ENCODE results near the gene NCOR2.

NCOR2 gene

DNA sequence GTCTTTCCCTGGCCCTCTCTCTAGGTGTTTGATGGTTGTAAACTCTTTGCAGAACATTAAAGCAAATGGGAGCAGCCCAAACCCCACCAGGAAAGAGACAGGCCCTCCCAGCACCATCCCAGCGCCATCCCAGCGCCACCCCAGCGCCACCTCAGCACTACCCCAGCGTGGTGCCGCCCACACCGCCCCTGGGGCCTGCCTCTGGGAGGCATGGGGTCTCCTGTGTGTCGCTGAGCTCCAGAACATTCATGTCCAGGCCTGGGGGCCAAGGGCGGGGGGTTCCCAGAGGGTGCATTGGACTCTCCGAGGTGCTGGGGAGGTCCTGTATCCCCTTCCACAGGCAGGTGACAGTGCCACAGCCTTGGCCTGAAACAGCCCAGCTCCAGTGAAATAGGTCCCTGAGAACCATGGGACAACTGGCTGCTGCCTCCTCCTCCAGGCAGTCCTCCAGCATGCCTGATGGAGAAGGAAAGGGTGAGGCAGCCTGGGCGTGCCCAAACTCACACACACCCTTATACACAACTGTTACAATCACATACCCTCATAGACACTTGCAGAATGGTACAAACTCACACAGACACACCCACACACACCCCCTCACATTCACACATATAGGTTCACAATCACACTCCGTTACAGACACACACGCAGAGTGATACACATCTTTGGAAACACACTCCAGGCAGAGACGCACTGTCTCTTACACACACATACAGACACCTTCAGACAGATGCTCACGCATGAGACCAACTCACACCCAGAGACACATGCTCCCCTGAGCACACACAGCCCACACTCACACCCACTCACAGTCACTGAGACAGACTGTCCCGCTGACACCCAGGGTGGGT lies 44.4 kb upstream of the NCOR2 start:
- TF ChIP-seq ARNTL (CRISPR knock-in tag; IDR thresholded peaks at IDR 0.05; ENCODE audit: borderline replicate concordance, low read depth) (no peak), ESRRG (CRISPR knock-in tag; IDR thresholded peaks at IDR 0.05) (no peak), SNAI2 (CRISPR knock-in tag; IDR thresholded peaks at IDR 0.05) (no peak), ZFP3 (CRISPR knock-in tag; IDR thresholded peaks at IDR 0.05) (no peak), ZNF70 (CRISPR knock-in tag; IDR thresholded peaks at IDR 0.05) (no peak), ZNF8 (CRISPR knock-in tag; IDR thresholded peaks at IDR 0.05) (no peak)
- TF ChIP-seq, protein P1, sequence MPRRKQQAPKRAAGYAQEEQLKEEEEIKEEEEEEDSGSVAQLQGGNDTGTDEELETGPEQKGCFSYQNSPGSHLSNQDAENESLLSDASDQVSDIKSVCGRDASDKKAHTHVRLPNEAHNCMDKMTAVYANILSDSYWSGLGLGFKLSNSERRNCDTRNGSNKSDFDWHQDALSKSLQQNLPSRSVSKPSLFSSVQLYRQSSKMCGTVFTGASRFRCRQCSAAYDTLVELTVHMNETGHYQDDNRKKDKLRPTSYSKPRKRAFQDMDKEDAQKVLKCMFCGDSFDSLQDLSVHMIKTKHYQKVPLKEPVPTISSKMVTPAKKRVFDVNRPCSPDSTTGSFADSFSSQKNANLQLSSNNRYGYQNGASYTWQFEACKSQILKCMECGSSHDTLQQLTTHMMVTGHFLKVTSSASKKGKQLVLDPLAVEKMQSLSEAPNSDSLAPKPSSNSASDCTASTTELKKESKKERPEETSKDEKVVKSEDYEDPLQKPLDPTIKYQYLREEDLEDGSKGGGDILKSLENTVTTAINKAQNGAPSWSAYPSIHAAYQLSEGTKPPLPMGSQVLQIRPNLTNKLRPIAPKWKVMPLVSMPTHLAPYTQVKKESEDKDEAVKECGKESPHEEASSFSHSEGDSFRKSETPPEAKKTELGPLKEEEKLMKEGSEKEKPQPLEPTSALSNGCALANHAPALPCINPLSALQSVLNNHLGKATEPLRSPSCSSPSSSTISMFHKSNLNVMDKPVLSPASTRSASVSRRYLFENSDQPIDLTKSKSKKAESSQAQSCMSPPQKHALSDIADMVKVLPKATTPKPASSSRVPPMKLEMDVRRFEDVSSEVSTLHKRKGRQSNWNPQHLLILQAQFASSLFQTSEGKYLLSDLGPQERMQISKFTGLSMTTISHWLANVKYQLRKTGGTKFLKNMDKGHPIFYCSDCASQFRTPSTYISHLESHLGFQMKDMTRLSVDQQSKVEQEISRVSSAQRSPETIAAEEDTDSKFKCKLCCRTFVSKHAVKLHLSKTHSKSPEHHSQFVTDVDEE (CRISPR knock-in tag; IDR thresholded peaks at IDR 0.05) = no peak
- no peak for ATAC-seq

DNA sequence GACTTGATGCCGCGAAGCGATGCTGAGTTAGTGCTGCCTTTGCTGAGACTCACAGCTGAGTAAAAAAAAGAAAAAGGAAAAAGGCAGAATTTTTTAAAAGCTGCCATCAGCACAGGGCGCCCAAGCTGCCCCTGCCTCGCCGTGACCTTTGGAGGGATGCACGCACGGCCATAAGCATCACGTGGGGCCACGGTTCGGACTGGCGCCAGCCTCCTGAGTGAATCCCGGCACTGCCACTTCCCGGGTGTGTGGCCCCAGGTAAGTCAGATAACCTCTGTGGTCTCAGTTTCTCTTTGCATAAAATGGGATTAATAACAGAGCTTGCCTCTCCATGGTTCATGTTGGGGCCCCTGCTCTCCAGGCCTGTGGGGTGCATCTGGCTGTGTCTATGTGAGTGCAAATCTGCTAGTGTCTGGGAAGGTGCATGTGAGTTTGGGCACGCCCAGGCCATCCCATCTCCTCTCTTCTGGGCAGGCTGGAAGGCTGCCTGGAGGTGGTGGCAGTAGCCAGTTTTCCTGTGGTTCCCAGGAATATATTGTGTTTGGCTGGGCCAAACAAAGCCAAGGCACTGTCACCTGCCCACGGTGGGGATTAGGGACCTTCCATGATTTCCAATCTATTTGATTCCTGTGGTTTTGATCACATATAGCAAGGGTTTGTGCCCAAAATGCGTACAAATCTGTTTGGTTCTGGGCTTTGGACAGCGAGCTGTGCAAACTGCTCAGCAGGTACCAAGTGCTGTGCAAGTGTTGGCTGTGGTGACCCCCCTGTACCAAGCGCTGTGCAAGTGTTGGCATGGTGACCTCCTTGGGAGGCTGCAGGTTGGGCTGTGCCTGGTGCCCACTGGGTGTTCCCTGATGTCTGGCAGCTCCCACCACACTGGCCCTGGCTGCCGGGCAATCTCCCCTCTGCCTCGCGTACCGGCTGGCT lies 43.5 kb upstream of the NCOR2 start:
- no peak for ATAC-seq
- TF ChIP-seq ARNTL (CRISPR knock-in tag; IDR thresholded peaks at IDR 0.05; ENCODE audit: borderline replicate concordance, low read depth) (no peak), ZFP3 (CRISPR knock-in tag; IDR thresholded peaks at IDR 0.05) (no peak), RARB (CRISPR knock-in tag; IDR thresholded peaks at IDR 0.05) (no peak), ISL1 (CRISPR knock-in tag; IDR thresholded peaks at IDR 0.05) (no peak)

DNA sequence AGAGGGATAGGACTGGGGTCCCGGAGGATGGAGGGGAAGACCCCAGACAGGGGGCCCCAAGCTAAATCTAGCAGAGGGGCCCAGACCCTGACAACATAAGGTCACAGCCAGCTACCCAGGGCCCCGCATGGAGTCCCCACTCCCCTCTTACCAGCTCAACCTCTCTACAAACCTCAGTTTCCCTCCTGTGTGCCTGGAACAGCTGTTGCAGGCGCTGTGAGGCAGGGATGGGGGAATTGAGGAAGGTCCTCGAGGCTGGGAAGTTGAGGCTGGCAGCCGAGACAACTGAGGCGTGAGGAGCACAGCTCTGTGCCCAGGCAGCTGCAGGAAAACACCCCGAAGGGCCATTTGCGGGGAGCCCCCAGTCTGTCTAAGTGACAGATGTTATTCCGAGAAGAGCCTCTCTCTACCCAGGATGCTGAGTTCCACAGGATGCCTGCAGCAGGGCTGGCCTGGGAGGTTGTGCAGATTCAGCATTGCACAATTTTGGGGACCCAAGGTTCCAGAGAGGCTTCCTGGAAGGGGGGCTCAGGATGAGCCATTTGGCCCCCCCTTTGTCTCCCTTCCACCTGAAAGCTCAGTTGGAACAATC lies 42.7 kb upstream of the NCOR2 start:
- ATAC-seq = no peak
- TF ChIP-seq ESRRG (CRISPR knock-in tag; IDR thresholded peaks at IDR 0.05) (no peak), TOX (CRISPR knock-in tag; IDR thresholded peaks at IDR 0.05; ENCODE audit: borderline replicate concordance) (no peak), GLIS3 (CRISPR knock-in tag; IDR thresholded peaks at IDR 0.05) (no peak), ZFP3 (CRISPR knock-in tag; IDR thresholded peaks at IDR 0.05) (no peak), PPARA (CRISPR knock-in tag; IDR thresholded peaks at IDR 0.05; ENCODE audit: borderline replicate concordance) (no peak), TCF4 (CRISPR knock-in tag; IDR thresholded peaks at IDR 0.05; ENCODE audit: borderline replicate concordance) (no peak), ZFP30 (CRISPR knock-in tag; IDR thresholded peaks at IDR 0.05) (no peak), CSDC2 (CRISPR knock-in tag; IDR thresholded peaks at IDR 0.05) (no peak), ZNF8 (CRISPR knock-in tag; IDR thresholded peaks at IDR 0.05) (no peak), RARB (CRISPR knock-in tag; IDR thresholded peaks at IDR 0.05) (no peak), ZNF565 (CRISPR knock-in tag; conservative IDR thresholded peaks at IDR 0.05; ENCODE audit: low read depth) (no peak)
- TF ChIP-seq, protein P2, sequence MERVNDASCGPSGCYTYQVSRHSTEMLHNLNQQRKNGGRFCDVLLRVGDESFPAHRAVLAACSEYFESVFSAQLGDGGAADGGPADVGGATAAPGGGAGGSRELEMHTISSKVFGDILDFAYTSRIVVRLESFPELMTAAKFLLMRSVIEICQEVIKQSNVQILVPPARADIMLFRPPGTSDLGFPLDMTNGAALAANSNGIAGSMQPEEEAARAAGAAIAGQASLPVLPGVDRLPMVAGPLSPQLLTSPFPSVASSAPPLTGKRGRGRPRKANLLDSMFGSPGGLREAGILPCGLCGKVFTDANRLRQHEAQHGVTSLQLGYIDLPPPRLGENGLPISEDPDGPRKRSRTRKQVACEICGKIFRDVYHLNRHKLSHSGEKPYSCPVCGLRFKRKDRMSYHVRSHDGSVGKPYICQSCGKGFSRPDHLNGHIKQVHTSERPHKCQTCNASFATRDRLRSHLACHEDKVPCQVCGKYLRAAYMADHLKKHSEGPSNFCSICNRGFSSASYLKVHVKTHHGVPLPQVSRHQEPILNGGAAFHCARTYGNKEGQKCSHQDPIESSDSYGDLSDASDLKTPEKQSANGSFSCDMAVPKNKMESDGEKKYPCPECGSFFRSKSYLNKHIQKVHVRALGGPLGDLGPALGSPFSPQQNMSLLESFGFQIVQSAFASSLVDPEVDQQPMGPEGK (CRISPR knock-in tag; IDR thresholded peaks at IDR 0.05; ENCODE audit: borderline replicate concordance) = no peak

DNA sequence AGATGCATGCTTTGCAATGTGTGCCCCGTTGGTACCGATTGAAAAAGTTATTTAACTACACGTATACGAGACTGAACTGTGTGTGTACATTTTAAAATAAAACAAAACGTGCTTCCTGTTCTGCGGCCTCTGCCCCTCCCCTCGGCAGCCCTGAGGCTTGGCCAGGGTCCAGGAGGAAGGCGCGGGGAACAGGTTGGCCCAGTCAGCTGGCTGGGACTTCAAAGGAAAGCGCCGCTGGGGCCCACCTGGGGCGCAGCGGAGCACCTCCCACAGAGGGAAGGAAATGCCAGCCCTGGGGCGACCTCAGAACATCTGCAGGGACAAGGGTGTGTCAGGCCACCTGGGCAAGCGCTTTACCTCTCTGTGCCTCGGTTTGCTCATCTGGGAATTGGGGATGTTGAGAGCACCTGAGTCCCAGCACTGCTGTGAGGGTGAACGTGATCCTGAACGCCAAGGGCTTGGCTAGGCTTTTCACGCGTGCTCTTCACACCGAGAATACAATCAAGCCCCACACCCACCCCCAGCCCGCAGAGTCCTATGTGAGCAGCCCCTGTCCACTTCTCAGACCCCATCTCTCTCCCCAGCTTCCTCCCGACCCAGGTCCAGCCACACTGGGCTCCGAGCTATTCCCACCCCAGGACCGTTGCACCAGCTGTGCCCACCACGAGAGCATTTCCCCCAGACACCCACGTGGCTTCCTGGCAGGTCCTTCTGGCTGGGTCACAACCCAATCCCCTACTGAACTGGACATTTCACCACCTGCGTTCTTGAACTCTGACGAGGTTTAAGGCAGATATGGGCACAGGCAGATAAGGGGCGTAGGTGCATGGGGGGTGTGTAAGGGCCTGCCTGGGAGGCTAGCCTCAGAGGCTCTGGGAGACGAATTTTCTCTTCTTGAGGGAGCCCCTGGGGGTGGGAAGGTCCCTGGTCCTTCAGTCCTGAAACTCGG lies 41.9 kb upstream of the NCOR2 start:
- no peak for ATAC-seq
- no peak for TF ChIP-seq ESRRG (CRISPR knock-in tag; IDR thresholded peaks at IDR 0.05)
- TF ChIP-seq TCF4 (CRISPR knock-in tag; IDR thresholded peaks at IDR 0.05; ENCODE audit: borderline replicate concordance) = no peak
- no peak for TF ChIP-seq GLIS3 (CRISPR knock-in tag; IDR thresholded peaks at IDR 0.05)
- no peak for TF ChIP-seq ZNF565 (CRISPR knock-in tag; conservative IDR thresholded peaks at IDR 0.05; ENCODE audit: low read depth)
